DMS153 (cell line): ENCODE measurements around the gene SF3B2.
"Not testable (repeated sequence)": the region's sequence is repeated elsewhere in the genome, so short reads cannot be mapped to it uniquely, and the experiment has no call there.

Experiments
- DNase-seq: peaks from one replicate; lab custom pipeline; 2025; lab: John Stamatoyannopoulos, UW

The SF3B2 gene

GRCh38 chr11:66015936-66016792, 36.0 kb upstream of the SF3B2 start:
- no peak for DNase-seq

- DNase-seq, result no peak
Measured at GRCh38 chr11:66016793-66017177, 35.4 kb upstream of the SF3B2 start.

GRCh38 chr11:66017321-66017720, 34.8 kb upstream of the SF3B2 start:
- DNase-seq, result no peak

GRCh38 chr11:66020212-66020611, 32.0 kb upstream of the SF3B2 start:
- no peak for DNase-seq

GRCh38 chr11:66020618-66021357, 31.4 kb upstream of the SF3B2 start:
- no peak for DNase-seq

GRCh38 chr11:66022401-66023185, 29.6 kb upstream of the SF3B2 start:
- peak; percentile 12 for DNase-seq

GRCh38 chr11:66023186-66023440, 29.1 kb upstream of the SF3B2 start:
- not testable (repeated sequence) for DNase-seq

- no peak for DNase-seq
Measured at GRCh38 chr11:66026017-66026529, 26.1 kb upstream of the SF3B2 start, which contains the start of gene CATSPER1. Gene CATSPER1 (minus strand): TSS chr11:66026479. CDS start chr11:66026379, 100 bp downstream.

- DNase-seq, result no peak
Measured at GRCh38 chr11:66032957-66033735, 19.0 kb upstream of the SF3B2 start.

GRCh38 chr11:66035653-66036333, 16.4 kb upstream of the SF3B2 start:
- DNase-seq, result no peak

GRCh38 chr11:66036334-66036710, 15.8 kb upstream of the SF3B2 start:
- DNase-seq, result no peak

- no peak for DNase-seq
Measured at GRCh38 chr11:66037327-66037726, 14.8 kb upstream of the SF3B2 start.

GRCh38 chr11:66039765-66040164, 12.4 kb upstream of the SF3B2 start:
- DNase-seq, result no peak

GRCh38 chr11:66042227-66042995, 9.8 kb upstream of the SF3B2 start:
- no peak for DNase-seq

GRCh38 chr11:66042996-66043906, 8.9 kb upstream of the SF3B2 start:
- DNase-seq, result no peak

GRCh38 chr11:66044757-66045156, 7.4 kb upstream of the SF3B2 start:
- DNase-seq, result no peak

GRCh38 chr11:66045177-66045639, 7.0 kb upstream of the SF3B2 start:
- peak; percentile 41 for DNase-seq

GRCh38 chr11:66046901-66047300, 5.3 kb upstream of the SF3B2 start:
- DNase-seq, result no peak
